H1 (cell line): ENCODE data around the gene COL4A1. TPM values are rescaled to one million over a fixed set of nuclear protein-coding genes. Genes with fewer than 3 reads are reported as not detected.

Experiments used
- CHD2 ChIP-seq: IDR thresholded peaks from 2 replicates; pipeline ENCODE4 v1.6.1; 2012; ENCODE audit warnings: low read length, improper control_type of control experiment
- NRF1 ChIP-seq: IDR thresholded peaks from 2 replicates; pipeline ENCODE4 v1.6.1; 2011; ENCODE audit warnings: mild to moderate bottlenecking, low read depth, low read length, improper control_type of control experiment
- SAP30 ChIP-seq: fragments of 300-600 bp; sonication (generic); IDR thresholded peaks from 2 replicates; pipeline ENCODE4 v1.7.1; 2012; ENCODE audit warnings: low read length, moderate library complexity, mild to moderate bottlenecking, inconsistent platforms; ENCODE audit not compliant: insufficient read depth, insufficient replicate concordance
- polyA plus RNA-seq, 7 experiments: library from polyadenylated mRNA; depleted of rRNA in 3 of 7; stranded (reverse) in 5 of 7; unstranded in 2 of 7; fragments of >200 nt in 5 of 7; fragments of 200-250 nt in 2 of 7; gene quantifications; 1 replicate in 5 of 7; 2 replicates in 1 of 7; 4 replicates in 1 of 7; pipeline versions ENCODE4 v1.2.1 to v1.2.3, GENCODE V29; 2011 to 2013; ENCODE audit warnings: missing spikeins in 2 of 7, mixed read lengths in 2 of 7
- total RNA-seq: library from RNA; stranded (reverse); fragmentation: NEBNext Ultra II Directional; extraction: Animal tissue kit (Norgen Biotek cat#: 25700); gene quantifications from 2 replicates; pipeline ENCODE4 v1.2.1, GENCODE V29; 2021
- TF ChIP-seq, protein P1 (sequence below): fragments of 300-600 bp; sonication (generic); IDR thresholded peaks from 2 replicates; pipeline ENCODE4 v1.7.1; 2012; ENCODE audit warnings: low read length, moderate library complexity, mild to moderate bottlenecking, inconsistent platforms; ENCODE audit not compliant: insufficient replicate concordance

The COL4A1 gene
- total and polyA plus RNA-seq, 2 of the 8 experiments (the other 6 are each of a cell fraction or from before 2014, with no cell fraction given): 30.7 to 82.0 TPM

DNA sequence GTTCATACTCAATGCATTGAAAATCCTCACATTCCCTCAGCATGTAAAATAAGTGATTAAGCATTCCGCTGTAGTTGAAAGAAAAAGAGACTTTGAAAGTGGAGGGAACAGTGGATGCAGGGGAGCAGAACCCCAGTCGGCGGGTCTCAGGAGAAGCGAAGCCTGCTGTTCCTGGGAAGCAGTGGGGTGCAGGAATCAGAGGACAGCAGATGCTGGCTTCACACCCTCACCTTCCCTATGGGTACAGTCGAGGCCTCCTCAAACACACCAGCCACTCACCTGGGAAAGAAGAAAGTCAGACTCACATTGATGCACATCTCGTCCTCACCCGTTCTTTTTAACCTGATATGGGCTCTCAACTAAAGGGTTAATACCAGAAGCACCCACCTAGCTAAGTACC is 38.3 kb upstream of the COL4A1 start (continued):
- no peak for TF ChIP-seq CHD2
- no peak for TF ChIP-seq NRF1
- no peak for TF ChIP-seq SAP30
- TF ChIP-seq, protein P1, sequence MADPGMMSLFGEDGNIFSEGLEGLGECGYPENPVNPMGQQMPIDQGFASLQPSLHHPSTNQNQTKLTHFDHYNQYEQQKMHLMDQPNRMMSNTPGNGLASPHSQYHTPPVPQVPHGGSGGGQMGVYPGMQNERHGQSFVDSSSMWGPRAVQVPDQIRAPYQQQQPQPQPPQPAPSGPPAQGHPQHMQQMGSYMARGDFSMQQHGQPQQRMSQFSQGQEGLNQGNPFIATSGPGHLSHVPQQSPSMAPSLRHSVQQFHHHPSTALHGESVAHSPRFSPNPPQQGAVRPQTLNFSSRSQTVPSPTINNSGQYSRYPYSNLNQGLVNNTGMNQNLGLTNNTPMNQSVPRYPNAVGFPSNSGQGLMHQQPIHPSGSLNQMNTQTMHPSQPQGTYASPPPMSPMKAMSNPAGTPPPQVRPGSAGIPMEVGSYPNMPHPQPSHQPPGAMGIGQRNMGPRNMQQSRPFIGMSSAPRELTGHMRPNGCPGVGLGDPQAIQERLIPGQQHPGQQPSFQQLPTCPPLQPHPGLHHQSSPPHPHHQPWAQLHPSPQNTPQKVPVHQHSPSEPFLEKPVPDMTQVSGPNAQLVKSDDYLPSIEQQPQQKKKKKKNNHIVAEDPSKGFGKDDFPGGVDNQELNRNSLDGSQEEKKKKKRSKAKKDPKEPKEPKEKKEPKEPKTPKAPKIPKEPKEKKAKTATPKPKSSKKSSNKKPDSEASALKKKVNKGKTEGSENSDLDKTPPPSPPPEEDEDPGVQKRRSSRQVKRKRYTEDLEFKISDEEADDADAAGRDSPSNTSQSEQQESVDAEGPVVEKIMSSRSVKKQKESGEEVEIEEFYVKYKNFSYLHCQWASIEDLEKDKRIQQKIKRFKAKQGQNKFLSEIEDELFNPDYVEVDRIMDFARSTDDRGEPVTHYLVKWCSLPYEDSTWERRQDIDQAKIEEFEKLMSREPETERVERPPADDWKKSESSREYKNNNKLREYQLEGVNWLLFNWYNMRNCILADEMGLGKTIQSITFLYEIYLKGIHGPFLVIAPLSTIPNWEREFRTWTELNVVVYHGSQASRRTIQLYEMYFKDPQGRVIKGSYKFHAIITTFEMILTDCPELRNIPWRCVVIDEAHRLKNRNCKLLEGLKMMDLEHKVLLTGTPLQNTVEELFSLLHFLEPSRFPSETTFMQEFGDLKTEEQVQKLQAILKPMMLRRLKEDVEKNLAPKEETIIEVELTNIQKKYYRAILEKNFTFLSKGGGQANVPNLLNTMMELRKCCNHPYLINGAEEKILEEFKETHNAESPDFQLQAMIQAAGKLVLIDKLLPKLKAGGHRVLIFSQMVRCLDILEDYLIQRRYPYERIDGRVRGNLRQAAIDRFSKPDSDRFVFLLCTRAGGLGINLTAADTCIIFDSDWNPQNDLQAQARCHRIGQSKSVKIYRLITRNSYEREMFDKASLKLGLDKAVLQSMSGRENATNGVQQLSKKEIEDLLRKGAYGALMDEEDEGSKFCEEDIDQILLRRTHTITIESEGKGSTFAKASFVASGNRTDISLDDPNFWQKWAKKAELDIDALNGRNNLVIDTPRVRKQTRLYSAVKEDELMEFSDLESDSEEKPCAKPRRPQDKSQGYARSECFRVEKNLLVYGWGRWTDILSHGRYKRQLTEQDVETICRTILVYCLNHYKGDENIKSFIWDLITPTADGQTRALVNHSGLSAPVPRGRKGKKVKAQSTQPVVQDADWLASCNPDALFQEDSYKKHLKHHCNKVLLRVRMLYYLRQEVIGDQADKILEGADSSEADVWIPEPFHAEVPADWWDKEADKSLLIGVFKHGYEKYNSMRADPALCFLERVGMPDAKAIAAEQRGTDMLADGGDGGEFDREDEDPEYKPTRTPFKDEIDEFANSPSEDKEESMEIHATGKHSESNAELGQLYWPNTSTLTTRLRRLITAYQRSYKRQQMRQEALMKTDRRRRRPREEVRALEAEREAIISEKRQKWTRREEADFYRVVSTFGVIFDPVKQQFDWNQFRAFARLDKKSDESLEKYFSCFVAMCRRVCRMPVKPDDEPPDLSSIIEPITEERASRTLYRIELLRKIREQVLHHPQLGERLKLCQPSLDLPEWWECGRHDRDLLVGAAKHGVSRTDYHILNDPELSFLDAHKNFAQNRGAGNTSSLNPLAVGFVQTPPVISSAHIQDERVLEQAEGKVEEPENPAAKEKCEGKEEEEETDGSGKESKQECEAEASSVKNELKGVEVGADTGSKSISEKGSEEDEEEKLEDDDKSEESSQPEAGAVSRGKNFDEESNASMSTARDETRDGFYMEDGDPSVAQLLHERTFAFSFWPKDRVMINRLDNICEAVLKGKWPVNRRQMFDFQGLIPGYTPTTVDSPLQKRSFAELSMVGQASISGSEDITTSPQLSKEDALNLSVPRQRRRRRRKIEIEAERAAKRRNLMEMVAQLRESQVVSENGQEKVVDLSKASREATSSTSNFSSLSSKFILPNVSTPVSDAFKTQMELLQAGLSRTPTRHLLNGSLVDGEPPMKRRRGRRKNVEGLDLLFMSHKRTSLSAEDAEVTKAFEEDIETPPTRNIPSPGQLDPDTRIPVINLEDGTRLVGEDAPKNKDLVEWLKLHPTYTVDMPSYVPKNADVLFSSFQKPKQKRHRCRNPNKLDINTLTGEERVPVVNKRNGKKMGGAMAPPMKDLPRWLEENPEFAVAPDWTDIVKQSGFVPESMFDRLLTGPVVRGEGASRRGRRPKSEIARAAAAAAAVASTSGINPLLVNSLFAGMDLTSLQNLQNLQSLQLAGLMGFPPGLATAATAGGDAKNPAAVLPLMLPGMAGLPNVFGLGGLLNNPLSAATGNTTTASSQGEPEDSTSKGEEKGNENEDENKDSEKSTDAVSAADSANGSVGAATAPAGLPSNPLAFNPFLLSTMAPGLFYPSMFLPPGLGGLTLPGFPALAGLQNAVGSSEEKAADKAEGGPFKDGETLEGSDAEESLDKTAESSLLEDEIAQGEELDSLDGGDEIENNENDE: no peak
